HG02943 (cell line): Measurements from ENCODE around the gene L1CAM.

Experiments
- ATAC-seq: cut with Tn5 transposase; IDR thresholded peaks from one replicate; pipeline ENCODE4 v1.9.1; 2021; ENCODE audit warnings: mild to moderate bottlenecking, low read depth, moderate library complexity; ENCODE audit not compliant: unreplicated experiment

L1CAM gene

GRCh38 chrX:153885968-153886903 is at the start of gene L1CAM:
L1CAM (minus strand) TSS chrX:153886173; CDS start chrX:153875836, 10,337 bp downstream.
- no peak for ATAC-seq

- ATAC-seq: no peak
Observed at GRCh38 chrX:153935326-153935851, 49.4 kb upstream of the L1CAM start.

GRCh38 chrX:153934762-153935325 is 48.9 kb upstream of the L1CAM start, which contains the start of gene NAA10:
NAA10 (minus strand) TSS chrX:153935037; CDS start chrX:153934904, 133 bp downstream.
- ATAC-seq: peak; percentile 88

- no peak for ATAC-seq
Observed at GRCh38 chrX:153934148-153934761, 48.3 kb upstream of the L1CAM start.

GRCh38 chrX:153933748-153934147 is 47.8 kb upstream of the L1CAM start:
- ATAC-seq: no peak

- ATAC-seq: no peak
Observed at GRCh38 chrX:153932220-153932915, 46.4 kb upstream of the L1CAM start.

- ATAC-seq: no peak
Observed at GRCh38 chrX:153931748-153932147, 45.8 kb upstream of the L1CAM start.

- ATAC-seq: no peak
Observed at GRCh38 chrX:153931151-153931550, 45.2 kb upstream of the L1CAM start.

GRCh38 chrX:153930011-153930910 is 44.3 kb upstream of the L1CAM start:
- ATAC-seq: no peak

GRCh38 chrX:153929576-153929975 is 43.6 kb upstream of the L1CAM start:
- ATAC-seq: no peak

- no peak for ATAC-seq
Observed at GRCh38 chrX:153928846-153929245, 42.9 kb upstream of the L1CAM start.

GRCh38 chrX:153927922-153928760 is 42.2 kb upstream of the L1CAM start:
- ATAC-seq: peak; percentile 78

- no peak for ATAC-seq
Observed at GRCh38 chrX:153927672-153927921, 41.6 kb upstream of the L1CAM start.

- peak; percentile 36 for ATAC-seq
Observed at GRCh38 chrX:153926858-153927671, 41.1 kb upstream of the L1CAM start.

- ATAC-seq: no peak
Observed at GRCh38 chrX:153926552-153926857, 40.5 kb upstream of the L1CAM start.

GRCh38 chrX:153925739-153926551 is 40.0 kb upstream of the L1CAM start, which contains the start of gene ARHGAP4:
ARHGAP4 (minus strand) TSS chrX:153926264; CDS start chrX:153926202, 62 bp downstream.
- no peak for ATAC-seq

GRCh38 chrX:153925387-153925738 is 39.4 kb upstream of the L1CAM start:
- ATAC-seq: no peak
